Right lung (tissue), 5 donors: ENCODE results near the gene MAMDC4. TPM values are rescaled to one million over a fixed set of nuclear protein-coding genes. Genes with fewer than 3 reads are reported as not detected.

Experiments used
- DNase-seq, 2 donors: peaks; one replicate each; pipeline ENCODE4 v3.0.0-alpha.2; 2013
- polyA plus RNA-seq, 5 donors: library from polyadenylated mRNA; unstranded; fragments of 120-200 nt; gene quantifications; one replicate each; pipeline versions ENCODE4 v1.2.1 to v1.2.3, GENCODE V29; 2013; ENCODE audit warnings: inconsistent platforms in 1 of 5, low replicate concordance in 1 of 5; ENCODE audit not compliant: insufficient read length in 5 of 5, insufficient read depth in 1 of 5

Gene MAMDC4
- polyA plus RNA-seq, 5 donors = 4.5 to 9.5 (median 6.7) TPM

DNA sequence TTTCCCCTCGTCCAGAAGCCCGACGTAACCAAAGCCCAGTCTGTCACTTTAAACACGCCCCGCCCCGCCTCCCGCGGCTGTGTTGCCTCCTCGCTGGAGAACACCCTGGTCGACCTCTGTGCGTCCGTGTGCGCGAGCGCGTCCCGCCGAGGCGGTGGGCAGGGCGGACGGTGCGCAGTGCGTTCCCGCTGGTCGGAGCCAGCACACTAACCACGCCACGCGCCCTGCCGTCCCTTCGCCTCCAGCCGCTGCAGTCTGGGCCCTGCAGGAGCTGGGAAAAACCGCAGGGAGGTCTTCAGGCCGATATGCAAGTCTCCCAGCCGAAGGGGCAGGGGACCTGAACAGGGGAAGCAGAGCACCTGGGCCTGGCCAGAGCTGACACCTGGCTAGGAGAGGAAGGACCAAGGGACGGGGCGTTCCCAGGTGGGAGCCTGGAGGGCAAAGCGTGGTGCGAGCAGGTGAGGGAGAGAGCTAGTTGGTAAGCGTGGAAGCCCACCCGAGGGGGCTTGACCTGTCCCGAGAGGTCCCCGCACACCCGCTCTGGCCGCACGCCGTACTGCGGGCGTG, 4.2 kb upstream of the MAMDC4 start:
- DNase-seq = no peak

DNA sequence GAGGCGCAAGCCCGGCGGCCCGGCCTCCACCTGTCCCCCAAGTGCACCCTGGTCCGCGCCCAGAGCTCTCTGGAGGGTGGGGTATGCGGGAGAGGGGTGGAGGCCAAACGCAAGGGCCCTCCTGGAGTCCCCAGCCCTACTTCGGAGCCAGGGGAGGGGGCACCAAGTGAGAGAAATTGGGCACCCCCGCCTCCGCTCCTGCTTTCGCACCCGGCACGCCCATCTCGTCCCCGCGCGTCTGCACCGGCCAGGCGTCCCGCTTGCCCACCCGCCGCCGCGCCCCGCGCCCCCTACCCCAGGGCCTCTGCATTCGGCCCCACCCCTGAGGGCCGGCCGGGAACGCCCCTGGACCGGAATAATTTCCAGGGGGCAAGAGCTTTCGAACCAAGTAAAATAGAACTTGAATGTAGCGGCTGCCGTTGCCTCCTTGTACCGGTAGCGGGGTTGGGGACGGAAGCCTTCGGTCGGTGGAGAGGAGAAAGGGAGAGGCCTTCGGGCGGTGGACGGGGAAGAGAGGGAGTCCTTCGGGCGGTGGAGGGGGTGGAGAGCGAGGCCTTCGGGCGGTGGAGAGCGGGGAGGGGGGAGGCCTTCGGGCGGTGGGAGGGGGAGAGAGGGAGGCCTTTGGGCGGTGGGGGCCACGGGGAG, 3.6 kb upstream of the MAMDC4 start:
- no peak for DNase-seq

GRCh38 chr9:136849038-136849959, 2.8 kb upstream of the MAMDC4 start, which contains the start of gene PHPT1:
Gene PHPT1 (plus strand): TSS chr9:136849409. CDS start chr9:136849431, 22 bp downstream.
- peak; percentile 99 for DNase-seq

GRCh38 chr9:136849960-136850865, 1.9 kb upstream of the MAMDC4 start:
- DNase-seq = no peak

DNA sequence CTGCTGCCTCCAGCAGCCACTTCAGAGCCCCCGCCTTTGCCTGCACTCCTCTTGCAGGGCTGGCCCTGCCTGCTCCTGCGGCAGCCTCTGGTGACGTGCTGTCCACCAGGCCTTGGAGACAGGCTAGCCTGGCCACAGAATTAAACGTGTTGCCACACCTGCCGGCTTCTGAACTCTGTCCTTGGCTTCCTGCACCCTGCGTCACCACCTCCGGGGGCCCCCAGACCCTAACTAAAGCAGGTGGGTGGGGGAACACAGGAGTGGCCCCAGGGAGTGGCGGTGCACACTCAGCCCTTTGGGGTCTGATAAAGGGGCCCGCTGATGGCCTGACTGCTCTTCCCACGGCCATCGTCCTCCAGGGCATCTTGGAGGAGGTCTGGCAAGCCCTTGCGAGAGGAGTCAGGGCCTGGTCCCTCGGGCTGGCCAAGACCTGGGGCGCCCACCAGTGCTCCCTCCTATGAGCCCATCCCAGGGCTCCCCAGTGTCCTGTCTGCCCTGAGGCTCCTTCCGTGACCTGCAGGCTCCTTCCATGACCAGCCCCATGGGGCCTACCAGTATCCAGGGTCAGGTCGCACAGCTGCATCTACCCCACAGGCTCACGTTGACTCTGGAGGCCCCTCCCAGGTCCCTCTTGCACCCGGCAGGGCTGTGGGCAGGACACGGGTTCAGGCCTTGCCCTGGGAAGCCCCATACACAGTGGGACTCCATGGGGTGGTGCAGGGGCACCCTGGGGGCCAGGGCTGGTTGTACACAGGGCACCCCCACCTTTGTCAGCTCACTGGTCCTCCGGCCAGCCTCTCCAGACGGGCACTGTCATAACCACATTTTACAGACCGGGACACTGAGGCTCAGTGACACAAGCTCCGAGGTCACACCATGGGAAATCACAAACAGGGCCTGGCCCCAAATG, 1.0 kb upstream of the MAMDC4 start:
- no peak for DNase-seq

DNA sequence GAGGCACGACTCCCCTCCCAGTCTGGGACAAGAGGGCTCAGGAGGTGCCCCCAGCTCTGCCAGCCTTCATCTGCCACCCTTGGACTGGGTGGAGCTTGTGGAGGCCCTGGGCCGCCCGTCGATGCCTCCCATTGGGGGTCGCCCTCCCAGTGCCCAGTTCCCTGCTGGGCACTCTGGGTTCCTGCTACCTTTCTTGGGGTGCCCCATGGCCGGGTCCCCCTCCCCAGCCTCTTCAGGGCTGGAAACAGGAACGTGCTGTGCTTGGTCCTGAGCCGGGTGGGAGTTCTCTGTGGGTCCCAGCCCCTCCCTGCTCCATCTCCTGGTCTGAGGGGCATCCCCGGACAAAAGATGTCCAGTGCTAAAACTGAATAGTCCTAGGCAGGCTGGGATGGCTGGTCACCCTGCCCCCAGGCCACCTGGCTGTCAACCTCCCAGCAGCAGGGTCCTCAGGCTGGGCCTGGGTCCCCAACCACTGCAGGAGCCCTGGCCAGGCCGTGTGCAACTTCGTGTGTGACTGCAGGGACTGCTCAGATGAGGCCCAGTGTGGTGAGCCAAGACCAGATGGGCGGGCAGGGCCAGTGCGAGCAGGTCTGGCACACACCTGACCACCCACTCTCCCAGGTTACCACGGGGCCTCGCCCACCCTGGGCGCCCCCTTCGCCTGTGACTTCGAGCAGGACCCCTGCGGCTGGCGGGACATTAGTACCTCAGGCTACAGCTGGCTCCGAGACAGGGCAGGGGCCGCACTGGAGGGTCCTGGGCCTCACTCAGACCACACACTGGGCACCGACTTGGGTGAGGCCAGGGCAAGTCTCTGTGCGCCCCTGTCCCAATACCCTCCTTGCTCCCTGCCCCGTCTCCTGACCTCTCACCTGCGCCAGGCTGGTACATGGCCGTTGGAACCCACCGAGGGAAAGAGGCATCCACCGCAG, 784 bp downstream of the MAMDC4 start:
- no peak for DNase-seq

DNA sequence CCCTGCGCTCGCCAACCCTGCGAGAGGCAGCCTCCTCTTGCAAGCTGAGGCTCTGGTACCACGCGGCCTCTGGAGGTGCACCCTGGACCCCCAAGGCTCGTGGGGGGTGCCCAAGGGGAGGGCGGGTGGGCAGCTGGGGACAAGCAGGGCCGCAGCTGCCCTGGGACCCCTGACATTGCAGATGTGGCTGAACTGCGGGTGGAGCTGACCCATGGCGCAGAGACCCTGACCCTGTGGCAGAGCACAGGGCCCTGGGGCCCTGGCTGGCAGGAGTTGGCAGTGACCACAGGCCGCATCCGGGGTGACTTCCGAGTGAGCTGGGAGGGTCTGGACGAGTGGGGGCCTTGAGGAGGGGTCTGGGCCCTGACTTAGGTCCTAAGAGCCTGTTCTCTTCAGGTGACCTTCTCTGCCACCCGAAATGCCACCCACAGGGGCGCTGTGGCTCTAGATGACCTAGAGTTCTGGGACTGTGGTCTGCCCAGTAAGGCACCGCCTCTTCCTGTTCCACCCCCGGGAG, 1.5 kb downstream of the MAMDC4 start:
- DNase-seq = no peak

- DNase-seq = no peak
Observed at GRCh38 chr9:136854113-136854841, 2.1 kb downstream of the MAMDC4 start.

- no peak for DNase-seq
Observed at GRCh38 chr9:136854842-136855460, 2.8 kb downstream of the MAMDC4 start.

GRCh38 chr9:136855461-136856078, 3.4 kb downstream of the MAMDC4 start:
- DNase-seq = no peak

- no peak for DNase-seq
Observed at GRCh38 chr9:136856079-136856476, 3.9 kb downstream of the MAMDC4 start.

DNA sequence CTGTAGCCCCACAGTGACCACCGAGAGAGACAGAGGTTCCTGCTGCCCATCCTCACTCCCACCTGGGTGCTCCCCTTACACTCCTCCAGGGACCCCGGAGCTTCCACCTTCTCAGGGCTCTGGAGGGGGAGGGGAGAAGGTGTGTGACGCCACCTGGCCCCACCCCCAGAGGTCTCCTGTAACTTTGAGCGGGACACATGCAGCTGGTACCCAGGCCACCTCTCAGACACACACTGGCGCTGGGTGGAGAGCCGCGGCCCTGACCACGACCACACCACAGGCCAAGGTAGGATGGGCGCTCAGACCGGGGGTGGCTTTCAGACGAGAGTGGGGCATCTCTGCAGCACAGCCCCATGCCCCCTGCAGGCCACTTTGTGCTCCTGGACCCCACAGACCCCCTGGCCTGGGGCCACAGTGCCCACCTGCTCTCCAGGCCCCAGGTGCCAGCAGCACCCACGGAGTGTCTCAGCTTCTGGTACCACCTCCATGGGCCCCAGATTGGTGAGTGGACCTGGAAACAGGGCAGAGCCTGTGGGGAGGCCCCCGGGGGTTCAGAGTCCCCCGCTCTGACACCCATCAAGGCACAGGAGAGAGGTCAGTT, 4.5 kb downstream of the MAMDC4 start:
- no peak for DNase-seq

DNA sequence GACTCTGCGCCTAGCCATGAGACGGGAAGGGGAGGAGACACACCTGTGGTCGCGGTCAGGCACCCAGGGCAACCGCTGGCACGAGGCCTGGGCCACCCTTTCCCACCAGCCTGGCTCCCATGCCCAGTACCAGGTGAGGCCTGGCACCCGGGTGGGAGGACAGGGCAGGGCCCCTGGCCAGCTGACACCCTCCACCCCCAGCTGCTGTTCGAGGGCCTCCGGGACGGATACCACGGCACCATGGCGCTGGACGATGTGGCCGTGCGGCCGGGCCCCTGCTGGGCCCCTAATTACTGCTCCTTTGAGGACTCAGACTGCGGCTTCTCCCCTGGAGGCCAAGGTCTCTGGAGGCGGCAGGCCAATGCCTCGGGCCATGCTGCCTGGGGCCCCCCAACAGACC, 5.0 kb downstream of the MAMDC4 start:
- DNase-seq = no peak

GRCh38 chr9:136857581-136858412, 5.7 kb downstream of the MAMDC4 start:
- no peak for DNase-seq

GRCh38 chr9:136858452-136858843, 6.3 kb downstream of the MAMDC4 start:
- DNase-seq = no peak
